ENCODE results near the gene NOP53.

NOP53 gene

DNA sequence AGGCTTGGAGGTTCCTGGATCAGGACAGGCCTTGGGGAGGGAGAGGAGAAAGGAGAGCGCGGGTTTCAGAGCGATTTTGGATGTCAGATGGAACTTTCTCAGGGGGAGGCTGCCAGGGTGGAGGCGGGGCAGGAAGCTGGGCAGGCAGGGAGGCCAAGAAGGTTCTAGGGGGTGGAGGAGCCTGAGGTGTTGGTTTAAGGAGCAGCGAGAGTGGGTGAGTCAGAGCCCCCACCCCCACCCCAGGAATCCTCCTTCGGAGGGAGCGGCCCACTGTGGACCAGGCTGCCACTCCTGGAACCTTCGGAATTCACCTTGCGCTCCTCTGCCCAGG, 15.9 kb upstream of the NOP53 start:
- no peaks in the 10 kb centered on the region for H3K36me3 ChIP-seq (replicated peaks; ENCODE audit: low read depth, low read length)
- H3K9ac ChIP-seq (ENCODE audit: low read length), result no peak overlapping the region
- no peak overlapping the region for H3K4me2 ChIP-seq (ENCODE audit: low read length)
- H3K79me2 ChIP-seq (ENCODE audit: low read length), result no peaks in the 10 kb centered on the region
- no peak overlapping the region for H3K4me3 ChIP-seq (ENCODE audit: low read length)
- no peak overlapping the region for H3K27ac ChIP-seq (ENCODE audit: low read length)
- H3K4me1 ChIP-seq (ENCODE audit: low read length), result no peaks in the 10 kb centered on the region
- 0 out of 2 replicates have a peak, but pooled peaks cover under 1% of the 10 kb centered on the region for H3K27me3 ChIP-seq (ENCODE audit: low read depth, low read length)
- H4K20me1 ChIP-seq (ENCODE audit: insufficient read depth, low read length), result no peaks in the 10 kb centered on the region
- no peaks in the 10 kb centered on the region for H3K9me3 ChIP-seq (ENCODE audit: insufficient read depth, low read length)
- no peak overlapping the region for H2AFZ ChIP-seq (ENCODE audit: low read depth, low read length)
- no peak for TF ChIP-seq EZH2phosphoT487 (IDR thresholded peaks at IDR 0.05; ENCODE audit: low read depth)
- TF ChIP-seq, protein P1, sequence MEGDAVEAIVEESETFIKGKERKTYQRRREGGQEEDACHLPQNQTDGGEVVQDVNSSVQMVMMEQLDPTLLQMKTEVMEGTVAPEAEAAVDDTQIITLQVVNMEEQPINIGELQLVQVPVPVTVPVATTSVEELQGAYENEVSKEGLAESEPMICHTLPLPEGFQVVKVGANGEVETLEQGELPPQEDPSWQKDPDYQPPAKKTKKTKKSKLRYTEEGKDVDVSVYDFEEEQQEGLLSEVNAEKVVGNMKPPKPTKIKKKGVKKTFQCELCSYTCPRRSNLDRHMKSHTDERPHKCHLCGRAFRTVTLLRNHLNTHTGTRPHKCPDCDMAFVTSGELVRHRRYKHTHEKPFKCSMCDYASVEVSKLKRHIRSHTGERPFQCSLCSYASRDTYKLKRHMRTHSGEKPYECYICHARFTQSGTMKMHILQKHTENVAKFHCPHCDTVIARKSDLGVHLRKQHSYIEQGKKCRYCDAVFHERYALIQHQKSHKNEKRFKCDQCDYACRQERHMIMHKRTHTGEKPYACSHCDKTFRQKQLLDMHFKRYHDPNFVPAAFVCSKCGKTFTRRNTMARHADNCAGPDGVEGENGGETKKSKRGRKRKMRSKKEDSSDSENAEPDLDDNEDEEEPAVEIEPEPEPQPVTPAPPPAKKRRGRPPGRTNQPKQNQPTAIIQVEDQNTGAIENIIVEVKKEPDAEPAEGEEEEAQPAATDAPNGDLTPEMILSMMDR (IDR thresholded peaks at IDR 0.05; ENCODE audit: low read depth, low read length), result no peak

DNA sequence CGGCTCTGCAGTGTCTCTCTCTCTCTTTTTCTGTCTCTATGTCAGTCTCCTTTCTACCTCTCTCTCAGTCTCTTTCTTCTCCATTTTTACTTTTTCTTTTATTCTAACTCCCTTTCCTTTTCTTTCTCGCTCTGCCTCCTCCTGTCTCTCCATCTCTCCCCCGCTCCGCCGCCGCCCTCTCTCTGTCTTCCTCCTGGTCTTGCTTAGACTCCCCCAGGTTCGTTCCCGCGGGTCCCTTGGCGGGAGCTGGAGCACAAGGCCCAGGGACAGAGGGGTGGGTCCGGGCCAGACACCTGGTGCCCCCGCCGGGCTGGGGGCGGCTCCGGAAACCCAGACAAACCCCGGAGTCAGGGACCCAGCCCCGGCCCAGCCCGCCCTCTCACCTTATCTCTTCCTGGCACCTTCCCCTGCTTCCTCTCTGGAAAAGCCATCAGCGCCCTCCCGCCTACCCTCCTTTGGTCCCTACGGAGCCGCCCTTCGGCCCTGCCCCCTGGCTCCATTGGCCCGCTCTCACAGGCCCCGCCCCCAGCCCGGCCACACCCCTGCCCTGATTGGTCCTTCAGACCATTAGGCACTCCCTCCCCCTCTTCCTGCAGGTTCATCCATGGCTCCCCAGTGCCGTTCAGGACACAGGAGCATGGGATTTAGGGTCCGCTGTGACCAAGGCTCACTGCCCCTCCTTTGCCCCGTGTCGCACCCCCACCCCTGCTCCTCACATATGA, 15.4 kb upstream of the NOP53 start:
- Histone ChIP-seq H3K9ac (ENCODE audit: low read length) (no peak overlapping the region), H2AFZ (ENCODE audit: low read depth, low read length) (no peak overlapping the region), H3K27ac (ENCODE audit: low read length) (no peak overlapping the region), H3K9me3 (ENCODE audit: insufficient read depth, low read length) (no peaks in the 10 kb centered on the region), H3K27me3 (ENCODE audit: low read depth, low read length) (no peaks in the 10 kb centered on the region), H3K36me3 (replicated peaks; ENCODE audit: low read depth, low read length) (no peaks in the 10 kb centered on the region), H3K4me3 (ENCODE audit: low read length) (no peak overlapping the region), H3K4me2 (ENCODE audit: low read length) (no peak overlapping the region), H3K4me1 (ENCODE audit: low read length) (no peaks in the 10 kb centered on the region), H3K79me2 (ENCODE audit: low read length) (no peaks in the 10 kb centered on the region), H4K20me1 (ENCODE audit: insufficient read depth, low read length) (no peaks in the 10 kb centered on the region)
- no peak for TF ChIP-seq EZH2phosphoT487 (IDR thresholded peaks at IDR 0.05; ENCODE audit: low read depth)
- TF ChIP-seq, protein P1 (IDR thresholded peaks at IDR 0.05; ENCODE audit: low read depth, low read length), result no peak

DNA sequence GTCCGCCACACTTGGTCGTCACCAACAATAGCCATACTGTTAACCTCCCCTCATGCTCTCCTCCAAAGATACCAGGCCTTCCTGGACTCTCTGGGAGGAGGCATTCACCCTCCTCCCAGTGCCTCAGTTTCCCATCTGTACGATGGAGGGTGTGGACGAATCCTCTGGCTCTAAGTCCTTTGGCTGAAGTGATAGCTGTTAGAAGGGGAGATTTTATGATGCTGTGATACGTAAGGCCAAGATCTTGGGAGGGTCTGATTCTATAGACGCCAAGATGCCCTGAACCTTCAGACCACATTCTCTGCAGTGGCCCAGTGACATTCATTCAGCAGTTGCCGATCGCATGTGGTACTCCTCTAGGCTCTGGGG, 14.8 kb upstream of the NOP53 start:
- H3K27me3 ChIP-seq (ENCODE audit: low read depth, low read length), result no peaks in the 10 kb centered on the region
- H4K20me1 ChIP-seq (ENCODE audit: insufficient read depth, low read length), result no peaks in the 10 kb centered on the region
- H3K4me1 ChIP-seq (ENCODE audit: low read length), result no peaks in the 10 kb centered on the region
- H3K9me3 ChIP-seq (ENCODE audit: insufficient read depth, low read length), result no peaks in the 10 kb centered on the region
- TF ChIP-seq, protein P1 (IDR thresholded peaks at IDR 0.05; ENCODE audit: low read depth, low read length), result no peak
- H3K4me2 ChIP-seq (ENCODE audit: low read length), result no peak overlapping the region
- no peak overlapping the region for H3K27ac ChIP-seq (ENCODE audit: low read length)
- no peaks in the 10 kb centered on the region for H3K36me3 ChIP-seq (replicated peaks; ENCODE audit: low read depth, low read length)
- no peak overlapping the region for H2AFZ ChIP-seq (ENCODE audit: low read depth, low read length)
- no peaks in the 10 kb centered on the region for H3K79me2 ChIP-seq (ENCODE audit: low read length)
- H3K4me3 ChIP-seq (ENCODE audit: low read length), result no peak overlapping the region
- H3K9ac ChIP-seq (ENCODE audit: low read length), result no peak overlapping the region

DNA sequence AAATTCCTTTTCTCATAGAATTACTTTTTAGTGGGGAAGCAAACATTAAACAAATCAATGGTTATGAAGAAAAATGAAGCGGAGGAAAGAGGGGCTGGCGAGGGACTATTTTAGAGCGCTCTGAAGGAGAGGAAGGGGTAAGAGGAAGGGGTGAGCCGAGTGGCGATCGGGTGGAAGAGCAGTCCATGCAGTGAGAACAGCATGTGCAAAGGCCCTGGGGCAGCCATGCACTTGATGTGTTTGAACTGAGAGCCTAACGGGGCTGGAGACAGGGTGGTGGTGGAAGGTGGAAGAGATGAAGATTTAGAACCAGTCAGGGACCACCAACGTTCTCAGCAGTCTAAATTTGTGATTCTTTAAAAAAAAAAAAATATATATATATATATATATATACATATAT, 14.4 kb upstream of the NOP53 start:
- H2AFZ ChIP-seq (ENCODE audit: low read depth, low read length), result no peak overlapping the region
- H4K20me1 ChIP-seq (ENCODE audit: insufficient read depth, low read length), result no peaks in the 10 kb centered on the region
- H3K9me3 ChIP-seq (ENCODE audit: insufficient read depth, low read length), result no peaks in the 10 kb centered on the region
- no peaks in the 10 kb centered on the region for H3K27me3 ChIP-seq (ENCODE audit: low read depth, low read length)
- no peak overlapping the region for H3K4me3 ChIP-seq (ENCODE audit: low read length)
- H3K36me3 ChIP-seq (replicated peaks; ENCODE audit: low read depth, low read length), result no peaks in the 10 kb centered on the region
- no peak overlapping the region for H3K27ac ChIP-seq (ENCODE audit: low read length)
- H3K79me2 ChIP-seq (ENCODE audit: low read length), result no peaks in the 10 kb centered on the region
- TF ChIP-seq, protein P1 (IDR thresholded peaks at IDR 0.05; ENCODE audit: low read depth, low read length), result no peak
- no peak for TF ChIP-seq EZH2phosphoT487 (IDR thresholded peaks at IDR 0.05; ENCODE audit: low read depth)
- no peaks in the 10 kb centered on the region for H3K4me1 ChIP-seq (ENCODE audit: low read length)
- no peak overlapping the region for H3K4me2 ChIP-seq (ENCODE audit: low read length)
- H3K9ac ChIP-seq (ENCODE audit: low read length), result no peak overlapping the region

Measured in OCI-LY3 (cell line).